HEK293T (cell line): Measurements from ENCODE around the gene SMIM12.

Source experiments
- BHLHE40 ChIP-seq: fragments of 450-650 bp; IDR thresholded peaks from 2 replicates; pipeline ENCODE4 v1.6.1; 2016; ENCODE audit warnings: mild to moderate bottlenecking, moderate library complexity, borderline replicate concordance
- ELF4 ChIP-seq: fragments of 450-650 bp; IDR thresholded peaks from 2 replicates; pipeline ENCODE4 v1.6.1; 2017; ENCODE audit warnings: antibody characterized with exemption
- FOXA1 ChIP-seq: fragments of 450-650 bp; IDR thresholded peaks from 2 replicates; pipeline ENCODE4 v1.6.1; 2016; ENCODE audit warnings: mild to moderate bottlenecking
- FOXM1 ChIP-seq: fragments of 450-650 bp; IDR thresholded peaks from 2 replicates; pipeline ENCODE4 v1.6.1; 2017; ENCODE audit warnings: mild to moderate bottlenecking, borderline replicate concordance
- HDGF ChIP-seq: fragments of 450-650 bp; IDR thresholded peaks from 2 replicates; pipeline ENCODE4 v1.6.1; 2017; ENCODE audit warnings: antibody characterized with exemption, borderline replicate concordance
- L3MBTL2 ChIP-seq: fragments of 450-650 bp; conservative IDR thresholded peaks from 2 replicates; pipeline ENCODE4 v1.6.1; 2016; ENCODE audit warnings: mild to moderate bottlenecking
- SP1 ChIP-seq: fragments of 450-650 bp; IDR thresholded peaks from 2 replicates; pipeline ENCODE4 v1.6.1; 2017
- TARDBP ChIP-seq: fragments of 450-650 bp; IDR thresholded peaks from 2 replicates; pipeline ENCODE4 v1.6.1; 2016
- ZNF384 ChIP-seq: fragments of 450-650 bp; IDR thresholded peaks from 2 replicates; pipeline ENCODE4 v1.6.1; 2016
- TF ChIP-seq, protein P1 (sequence below): fragments of 450-650 bp; IDR thresholded peaks from 2 replicates; pipeline ENCODE4 v1.6.1; 2016

DNA sequence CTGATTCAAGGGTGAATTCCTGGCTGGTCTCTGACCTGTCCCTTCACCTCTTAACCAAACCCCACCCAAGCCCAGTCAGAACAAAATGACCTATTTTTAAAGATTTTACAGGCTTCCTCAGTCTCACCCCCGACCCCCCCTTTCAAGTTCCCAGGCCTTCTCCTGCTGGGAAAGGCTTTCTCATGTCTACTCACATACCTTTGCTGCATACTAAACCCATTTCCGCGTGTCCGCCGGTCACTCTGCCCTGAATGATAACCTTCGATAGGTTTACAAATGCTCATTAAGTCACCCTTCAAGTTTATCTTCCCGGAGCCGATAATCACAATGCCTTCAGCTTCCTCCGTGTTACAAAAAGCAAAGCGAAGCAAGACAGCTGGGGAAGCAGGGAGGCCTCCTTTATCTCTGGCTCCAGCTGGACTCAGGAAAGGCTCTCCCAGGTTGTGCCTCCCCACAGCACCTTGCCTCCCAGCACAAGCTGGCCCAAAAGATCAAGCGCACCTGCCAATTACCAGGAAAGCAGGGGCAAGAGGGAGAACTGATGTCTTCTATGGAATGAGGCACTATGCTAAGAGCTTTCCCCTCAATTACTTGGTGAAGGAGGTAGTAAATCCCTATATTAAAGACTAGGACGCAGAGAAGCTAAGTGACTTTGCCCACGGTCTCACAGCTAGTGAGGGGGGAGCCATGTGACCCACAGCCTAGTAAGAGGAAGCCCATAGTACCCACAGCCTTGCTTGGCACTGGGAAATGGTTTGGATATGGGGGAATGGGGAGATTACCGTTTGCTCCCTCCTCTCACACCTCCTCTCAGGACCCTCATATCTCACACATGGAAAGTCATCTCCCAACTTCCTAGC, 15.9 kb downstream of the SMIM12 start:
- TF ChIP-seq FOXM1 (no peak), L3MBTL2 (no peak), FOXA1 (no peak), SP1 (no peak), ZNF384 (no peak), ELF4 (no peak), HDGF (no peak), BHLHE40 (no peak), TARDBP (no peak)
- TF ChIP-seq, protein P1, sequence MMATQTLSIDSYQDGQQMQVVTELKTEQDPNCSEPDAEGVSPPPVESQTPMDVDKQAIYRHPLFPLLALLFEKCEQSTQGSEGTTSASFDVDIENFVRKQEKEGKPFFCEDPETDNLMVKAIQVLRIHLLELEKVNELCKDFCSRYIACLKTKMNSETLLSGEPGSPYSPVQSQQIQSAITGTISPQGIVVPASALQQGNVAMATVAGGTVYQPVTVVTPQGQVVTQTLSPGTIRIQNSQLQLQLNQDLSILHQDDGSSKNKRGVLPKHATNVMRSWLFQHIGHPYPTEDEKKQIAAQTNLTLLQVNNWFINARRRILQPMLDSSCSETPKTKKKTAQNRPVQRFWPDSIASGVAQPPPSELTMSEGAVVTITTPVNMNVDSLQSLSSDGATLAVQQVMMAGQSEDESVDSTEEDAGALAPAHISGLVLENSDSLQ, result no peak
